OCI-LY7 (cell line): ENCODE results near the gene ANKRD13B.

ENCODE experiments used
- EZH2phosphoT487 ChIP-seq: fragments of 200-600 bp; sonication (generic); IDR thresholded peaks from 2 replicates; pipeline ENCODE4 v1.6.1; 2018; ENCODE audit warnings: low read depth, borderline replicate concordance, mild to moderate bottlenecking, mixed run types, antibody characterized with exemption, low read length, moderate library complexity, mixed read lengths
- TF ChIP-seq, protein P1 (sequence below): fragments of 200-600 bp; sonication (generic); conservative IDR thresholded peaks from 2 replicates; pipeline ENCODE4 v1.5.1; 2014; ENCODE audit warnings: mild to moderate bottlenecking, antibody characterized with exemption, low read length, moderate library complexity, mixed read lengths

DNA sequence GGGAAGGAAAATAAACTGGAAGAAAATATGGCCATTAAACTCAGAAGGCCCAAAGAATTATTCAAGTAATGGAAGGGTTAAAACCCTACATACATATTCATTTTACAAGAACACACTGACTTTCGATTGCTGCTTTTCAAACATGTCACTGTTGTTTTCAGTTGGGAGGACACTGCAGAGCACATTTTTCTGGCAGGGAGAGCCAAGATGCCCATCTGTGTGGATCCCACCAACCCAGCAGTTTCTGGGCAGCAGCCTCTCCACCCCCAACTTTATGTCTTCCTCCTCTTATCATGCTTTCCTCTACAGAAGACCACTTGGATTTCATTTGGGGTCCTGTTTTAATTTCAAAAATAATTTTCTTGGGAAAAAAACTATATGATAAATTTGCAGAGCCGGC is 36.9 kb downstream of the ANKRD13B start:
- TF ChIP-seq, protein P1, sequence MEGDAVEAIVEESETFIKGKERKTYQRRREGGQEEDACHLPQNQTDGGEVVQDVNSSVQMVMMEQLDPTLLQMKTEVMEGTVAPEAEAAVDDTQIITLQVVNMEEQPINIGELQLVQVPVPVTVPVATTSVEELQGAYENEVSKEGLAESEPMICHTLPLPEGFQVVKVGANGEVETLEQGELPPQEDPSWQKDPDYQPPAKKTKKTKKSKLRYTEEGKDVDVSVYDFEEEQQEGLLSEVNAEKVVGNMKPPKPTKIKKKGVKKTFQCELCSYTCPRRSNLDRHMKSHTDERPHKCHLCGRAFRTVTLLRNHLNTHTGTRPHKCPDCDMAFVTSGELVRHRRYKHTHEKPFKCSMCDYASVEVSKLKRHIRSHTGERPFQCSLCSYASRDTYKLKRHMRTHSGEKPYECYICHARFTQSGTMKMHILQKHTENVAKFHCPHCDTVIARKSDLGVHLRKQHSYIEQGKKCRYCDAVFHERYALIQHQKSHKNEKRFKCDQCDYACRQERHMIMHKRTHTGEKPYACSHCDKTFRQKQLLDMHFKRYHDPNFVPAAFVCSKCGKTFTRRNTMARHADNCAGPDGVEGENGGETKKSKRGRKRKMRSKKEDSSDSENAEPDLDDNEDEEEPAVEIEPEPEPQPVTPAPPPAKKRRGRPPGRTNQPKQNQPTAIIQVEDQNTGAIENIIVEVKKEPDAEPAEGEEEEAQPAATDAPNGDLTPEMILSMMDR, result no peak
- TF ChIP-seq EZH2phosphoT487, result no peak
